Keratinocyte (primary cell): ENCODE results near the gene ABHD12B. TPM values are rescaled to one million over a fixed set of nuclear protein-coding genes. Genes with fewer than 3 reads are reported as not detected.

Experiments used
- DNase-seq: peaks from one replicate; pipeline ENCODE4 v3.0.0-alpha.2; 2011; ENCODE audit warnings: low read depth, missing footprints, low spot score
- FAIRE-seq: peaks from 2 replicates; lab custom pipeline; 2011; peaks lifted over from hg19 to GRCh38; lab: Jason Lieb, UNC
- H2AFZ ChIP-seq: 2 replicates; pipeline ENCODE4 v1.6.0; 2012; ENCODE audit warnings: low read length, control low read depth, inconsistent platforms; ENCODE audit not compliant: control insufficient read depth
- H3K27ac ChIP-seq: 2 replicates; pipeline ENCODE4 v1.5.1; 2011; ENCODE audit warnings: low read length; ENCODE audit not compliant: control insufficient read depth, insufficient read depth
- H3K27me3 ChIP-seq: 3 replicates; pipeline ENCODE4 v1.6.0; 2011; ENCODE audit warnings: low read length; ENCODE audit not compliant: control insufficient read depth, insufficient read depth; ENCODE audit errors: extremely low read depth
- H3K36me3 ChIP-seq, 2 experiments: 2 replicates in 1 of 2; 3 replicates in 1 of 2; pipeline ENCODE4 v1.5.1; 2011; ENCODE audit warnings: low read length in 2 of 2, mild to moderate bottlenecking in 1 of 2; ENCODE audit not compliant: control insufficient read depth in 2 of 2, insufficient read depth in 2 of 2; ENCODE audit errors: extremely low read depth in 1 of 2
- H3K4me1 ChIP-seq: 3 replicates; pipeline ENCODE4 v1.5.1; 2011; ENCODE audit warnings: low read length; ENCODE audit not compliant: control insufficient read depth, insufficient read depth; ENCODE audit errors: extremely low read depth
- H3K4me2 ChIP-seq: 3 replicates; pipeline ENCODE4 v1.6.0; 2011; ENCODE audit warnings: low read depth, low read length; ENCODE audit not compliant: control insufficient read depth, insufficient read depth; ENCODE audit errors: extremely low read depth
- H3K4me3 ChIP-seq, 3 experiments: fragments of 200-600 bp in 1 of 3; sonication (generic) in 1 of 3; 2 replicates in 2 of 3; 3 replicates in 1 of 3; pipeline ENCODE4 v1.5.1; 2011 to 2016; ENCODE audit warnings: low read length in 3 of 3, mild to moderate bottlenecking in 3 of 3, control low read depth in 2 of 3, inconsistent platforms in 1 of 3, low read depth in 1 of 3, mixed read lengths in 1 of 3, mixed run types in 1 of 3, moderate library complexity in 1 of 3; ENCODE audit not compliant: control insufficient read depth in 2 of 3, insufficient read depth in 2 of 3; ENCODE audit errors: extremely low read depth in 1 of 3
- H3K79me2 ChIP-seq: 2 replicates; pipeline ENCODE4 v1.6.0; 2012; ENCODE audit warnings: low read length; ENCODE audit not compliant: control insufficient read depth, insufficient read depth
- H3K9ac ChIP-seq: 3 replicates; pipeline ENCODE4 v1.6.0; 2011; ENCODE audit warnings: low read length; ENCODE audit not compliant: control insufficient read depth, insufficient read depth; ENCODE audit errors: extremely low read depth
- H3K9me1 ChIP-seq: 3 replicates; pipeline ENCODE4 v1.6.0; 2011; ENCODE audit warnings: low read length; ENCODE audit not compliant: control insufficient read depth, insufficient read depth; ENCODE audit errors: extremely low read depth
- H3K9me3 ChIP-seq: 2 replicates; pipeline ENCODE4 v1.5.1; 2012; ENCODE audit warnings: low read depth, low read length; ENCODE audit not compliant: control insufficient read depth
- H4K20me1 ChIP-seq: 3 replicates; pipeline ENCODE4 v1.6.0; 2011; ENCODE audit warnings: low read length; ENCODE audit not compliant: control insufficient read depth, insufficient read depth; ENCODE audit errors: extremely low read depth
- CTCF ChIP-seq, 3 experiments: IDR thresholded peaks in 1 of 3; conservative IDR thresholded peaks in 1 of 3; optimal IDR thresholded peaks in 1 of 3; 2 replicates in 2 of 3; 3 replicates in 1 of 3; pipeline versions ENCODE3 to v1.5.1; 2011; ENCODE audit warnings: low read length in 3 of 3, mild to moderate bottlenecking in 3 of 3, moderate library complexity in 2 of 3, control low read depth in 1 of 3, inconsistent platforms in 1 of 3; ENCODE audit not compliant: insufficient read depth in 2 of 3; ENCODE audit errors: extremely low read depth in 1 of 3
- EZH2 ChIP-seq: IDR thresholded peaks from one replicate; pipeline ENCODE4 v1.6.1; 2012; ENCODE audit warnings: inconsistent platforms, mild to moderate bottlenecking, low read length, moderate library complexity
- dilution Hi-C: fragments of 300-500 bp; cut with MboI; formaldehyde crosslinking; loops from one replicate; pipeline ENCODE4 v1.7.0; 2020; ENCODE audit warnings: low sequenced_read_pairs; ENCODE audit not compliant: extremely low pct_ligation_motif_present
- polyA plus RNA-seq, 5 experiments: library from polyadenylated mRNA; depleted of rRNA in 3 of 5; stranded (reverse) in 3 of 5; stranded (forward) in 1 of 5; unstranded in 1 of 5; fragments of >200 nt; gene quantifications; 1 replicate in 1 of 5; 2 replicates in 3 of 5; 3 replicates in 1 of 5; pipeline versions ENCODE4 v1.2.1 to v1.2.3, GENCODE V29; 2011 to 2012; ENCODE audit warnings: missing spikeins in 2 of 5, low read depth in 1 of 5, low replicate concordance in 1 of 5

Gene ABHD12B
- polyA plus RNA-seq, 1 donor (not counting 4 experiments of a cell fraction or from before 2014, with no cell fraction given): not detected

GRCh38 chr14:50830044-50830931 is 41.6 kb upstream of the ABHD12B start:
- FAIRE-seq (no peak), DNase-seq (no peak)
- H2AFZ ChIP-seq: peak overlapping the region; percentile 46
- peak overlapping the region; percentile 73 for H3K9ac ChIP-seq
- H3K27ac ChIP-seq: peak overlapping the region; percentile 48
- H3K36me3 ChIP-seq: peaks cover 0 to 1% of the 10 kb centered on the region in 2 experiments
- peak overlapping the region; percentile 97 for H3K4me2 ChIP-seq
- H3K9me3 ChIP-seq: no peaks in the 10 kb centered on the region
- H3K9me1 ChIP-seq: peaks cover 2% of the 10 kb centered on the region
- peaks cover 6% of the 10 kb centered on the region for H4K20me1 ChIP-seq
- H3K79me2 ChIP-seq: peaks cover 44% of the 10 kb centered on the region
- TF ChIP-seq EZH2 (no peak), CTCF (optimal IDR thresholded peaks at IDR 0.05 in 1 of 3, IDR thresholded peaks at IDR 0.05 in 1 of 3, conservative IDR thresholded peaks at IDR 0.05 in 1 of 3; ENCODE audit: extremely low read depth in 1 of 3, insufficient read depth in 2 of 3, low read length in 3 of 3) (no peak)
- H3K4me3 ChIP-seq: peak overlapping the region; percentile 69 to 82 (median 78)
- H3K4me1 ChIP-seq: peaks cover 15% of the 10 kb centered on the region
- dilution Hi-C loops: no loop called here
- H3K27me3 ChIP-seq: no peaks in the 10 kb centered on the region

GRCh38 chr14:50830932-50831725 is 40.7 kb upstream of the ABHD12B start, which contains the start of gene NIN:
Gene NIN, minus strand, starts transcription at chr14:50831162. Its CDS starts 9,106 bp downstream, at chr14:50822056.
- no peak for TF ChIP-seq CTCF (optimal IDR thresholded peaks at IDR 0.05 in 1 of 3, IDR thresholded peaks at IDR 0.05 in 1 of 3, conservative IDR thresholded peaks at IDR 0.05 in 1 of 3; ENCODE audit: extremely low read depth in 1 of 3, insufficient read depth in 2 of 3, low read length in 3 of 3)
- no peak for TF ChIP-seq EZH2

More at GRCh38 chr14:50830932-50831725, 40.7 kb upstream of the ABHD12B start, which contains the start of gene NIN:
- no peaks in the 10 kb centered on the region for H3K9me3 ChIP-seq
- DNase-seq (no peak), FAIRE-seq (no peak)
- peak within 1 kb of the TSS; percentile 73 for H3K9ac ChIP-seq
- H4K20me1 ChIP-seq: peaks cover 6% of the 10 kb centered on the region
- peaks cover 2% of the 10 kb centered on the region for H3K9me1 ChIP-seq
- H3K4me1 ChIP-seq: peaks cover 15% of the 10 kb centered on the region
- peak within 1 kb of the TSS; percentile 97 for H3K4me2 ChIP-seq
- H3K27ac ChIP-seq: peak within 1 kb of the TSS; percentile 48
- no peaks in the 10 kb centered on the region for H3K27me3 ChIP-seq
- dilution Hi-C loops: no loop called here
- peaks cover 0 to 1% of the 10 kb centered on the region in 2 experiments for H3K36me3 ChIP-seq
- H3K4me3 ChIP-seq: peak within 1 kb of the TSS; percentile 69 to 90 (median 82)
- H3K79me2 ChIP-seq: peaks cover 37% of the 10 kb centered on the region
- peak within 1 kb of the TSS; percentile 97 for H2AFZ ChIP-seq
